SK-N-SH treated with all-trans-retinoic acid at 6 μM for 48 hours (cell line): ENCODE measurements around the gene RAPGEF4.
A peak's percentile ranks its signal among the peaks of the same experiment; 100 is the strongest.

Experiments used
- ATAC-seq: fragments of 200-7000 bp; cut with Tn5 transposase; 3 replicates; pipeline ENCODE4 v1.9.1; 2020; ENCODE audit warnings: mild to moderate bottlenecking, moderate library complexity
- ARNTL ChIP-seq: fragments of 450-650 bp; formaldehyde crosslinking; IDR thresholded peaks from 2 replicates; pipeline ENCODE4 v1.5.0; 2020; ENCODE audit warnings: low read depth, mild to moderate bottlenecking, moderate library complexity, borderline replicate concordance
- BACH2 ChIP-seq: fragments of 250-450 bp; sonication (Bioruptor Pico); IDR thresholded peaks from 2 replicates; pipeline ENCODE4 v1.9.0; 2021; ENCODE audit warnings: mild to moderate bottlenecking, borderline replicate concordance
- ESRRG ChIP-seq: fragments of 250-450 bp; sonication (Bioruptor Pico); IDR thresholded peaks from 2 replicates; pipeline ENCODE4 v1.6.1; 2021; ENCODE audit warnings: mild to moderate bottlenecking
- GLIS3 ChIP-seq: fragments of 250-450 bp; sonication (Bioruptor Pico); IDR thresholded peaks from 2 replicates; pipeline ENCODE4 v1.5.0; 2020; ENCODE audit warnings: mild to moderate bottlenecking, moderate library complexity
- ISL1 ChIP-seq: fragments of 250-450 bp; sonication (Bioruptor Pico); IDR thresholded peaks from 2 replicates; pipeline ENCODE4 v2.1.2; 2022; ENCODE audit warnings: mild to moderate bottlenecking, moderate library complexity
- OSR1 ChIP-seq: fragments of 250-450 bp; sonication (Bioruptor Pico); IDR thresholded peaks from 2 replicates; pipeline ENCODE4 v1.8.0; 2022; ENCODE audit warnings: moderate library complexity, mild to moderate bottlenecking, inconsistent platforms
- PATZ1 ChIP-seq: fragments of 250-450 bp; sonication (Bioruptor Pico); IDR thresholded peaks from 2 replicates; pipeline ENCODE4 v1.8.0; 2020; ENCODE audit warnings: mild to moderate bottlenecking, moderate library complexity, borderline replicate concordance
- POU6F1 ChIP-seq: fragments of 250-450 bp; sonication (Bioruptor Pico); IDR thresholded peaks from 2 replicates; pipeline ENCODE4 v1.8.0; 2021; ENCODE audit warnings: low read depth, mild to moderate bottlenecking, moderate library complexity, borderline replicate concordance
- PPARA ChIP-seq: fragments of 250-450 bp; sonication (Bioruptor Pico); IDR thresholded peaks from 2 replicates; pipeline ENCODE4 v1.5.0; 2020; ENCODE audit warnings: mild to moderate bottlenecking, borderline replicate concordance
- RARB ChIP-seq: fragments of 250-450 bp; sonication (Bioruptor Pico); IDR thresholded peaks from 2 replicates; pipeline ENCODE4 v1.8.0; 2021; ENCODE audit warnings: mild to moderate bottlenecking, moderate library complexity
- TCF4 ChIP-seq: fragments of 250-450 bp; sonication (Bioruptor Pico); IDR thresholded peaks from 2 replicates; pipeline ENCODE4 v1.8.0; 2021; ENCODE audit warnings: mild to moderate bottlenecking, moderate library complexity, borderline replicate concordance
- TOX ChIP-seq: fragments of 250-450 bp; sonication (Bioruptor Pico); IDR thresholded peaks from 2 replicates; pipeline ENCODE4 v1.8.0; 2021; ENCODE audit warnings: mild to moderate bottlenecking, moderate library complexity, borderline replicate concordance
- ZFP3 ChIP-seq: fragments of 250-450 bp; sonication (Bioruptor Pico); IDR thresholded peaks from 2 replicates; pipeline ENCODE4 v1.5.0; 2020; ENCODE audit warnings: mild to moderate bottlenecking, moderate library complexity
- ZFP30 ChIP-seq: fragments of 450-650 bp; formaldehyde crosslinking; IDR thresholded peaks from 2 replicates; pipeline ENCODE4 v1.5.0; 2022; ENCODE audit warnings: mild to moderate bottlenecking, moderate library complexity
- ZNF565 ChIP-seq: fragments of 450-650 bp; formaldehyde crosslinking; conservative IDR thresholded peaks from 2 replicates; pipeline ENCODE4 v1.5.0; 2020; ENCODE audit warnings: low read depth, mild to moderate bottlenecking, moderate library complexity
- ZNF70 ChIP-seq: fragments of 450-650 bp; formaldehyde crosslinking; IDR thresholded peaks from 2 replicates; pipeline ENCODE4 v1.5.0; 2020; ENCODE audit warnings: mild to moderate bottlenecking, moderate library complexity
- ZNF8 ChIP-seq: fragments of 450-650 bp; formaldehyde crosslinking; IDR thresholded peaks from 2 replicates; pipeline ENCODE4 v1.5.0; 2020; ENCODE audit warnings: mild to moderate bottlenecking, moderate library complexity
- TF ChIP-seq, protein P1 (sequence below): fragments of 250-450 bp; sonication (Bioruptor Pico); IDR thresholded peaks from 2 replicates; pipeline ENCODE4 v1.5.0; 2020; ENCODE audit warnings: mild to moderate bottlenecking, moderate library complexity
- TF ChIP-seq, protein P2 (sequence below): fragments of 250-450 bp; sonication (Bioruptor Pico); IDR thresholded peaks from 2 replicates; pipeline ENCODE4 v1.5.1; 2020; ENCODE audit warnings: low read depth, mild to moderate bottlenecking, moderate library complexity

RAPGEF4 gene

DNA sequence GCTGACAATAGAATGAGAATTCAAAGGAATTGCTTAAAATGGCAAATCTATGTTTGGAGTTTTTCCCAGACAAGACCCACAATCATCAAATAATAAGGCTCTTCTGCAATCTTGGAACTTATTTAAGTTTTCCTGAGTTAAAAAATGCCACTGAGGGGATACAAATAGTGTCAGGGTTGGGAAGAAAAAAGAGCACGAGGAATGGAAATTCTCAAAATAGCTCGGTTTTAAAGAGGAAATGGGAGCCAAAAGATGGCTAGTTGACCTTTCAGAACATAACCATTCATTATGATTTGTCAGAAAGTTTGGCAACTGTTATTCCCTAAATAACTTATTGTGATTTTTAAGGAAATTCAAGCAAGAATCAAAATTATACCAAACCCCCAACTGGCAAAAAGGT is 127.7 kb downstream of the RAPGEF4 start (continued):
- no peak for TF ChIP-seq PATZ1 (CRISPR knock-in tag)

DNA sequence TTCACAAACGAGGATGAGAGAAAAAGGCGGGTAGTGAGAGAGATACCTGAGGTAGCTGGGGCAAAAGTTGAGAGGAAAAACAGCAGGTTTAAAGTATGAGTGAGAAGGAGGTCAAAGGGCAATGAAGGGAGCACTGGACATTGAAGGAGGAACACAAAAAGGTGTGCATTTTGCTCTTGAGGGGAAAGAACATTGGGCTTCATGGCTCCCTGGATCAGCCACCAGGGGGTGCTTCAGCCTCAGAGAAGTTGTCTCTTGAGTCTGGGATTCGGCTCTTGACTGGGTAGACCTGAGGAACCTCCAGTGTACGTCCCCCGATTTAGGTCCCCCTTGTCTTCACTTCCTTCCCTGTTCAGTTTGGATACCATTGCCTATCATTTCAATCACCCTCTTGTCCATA is 128.5 kb downstream of the RAPGEF4 start:
- peak; percentile 50; the same call in 2 of the 3 replicates for ATAC-seq
- TF ChIP-seq RARB (no peak), GLIS3 (CRISPR knock-in tag) (no peak), ZFP30 (CRISPR knock-in tag) (no peak), TCF4 (CRISPR knock-in tag) (no peak), PPARA (CRISPR knock-in tag) (no peak), POU6F1 (CRISPR knock-in tag) (no peak), OSR1 (CRISPR knock-in tag) (no peak), ZNF70 (CRISPR knock-in tag) (no peak), ZNF8 (no peak), TOX (no peak), BACH2 (CRISPR knock-in tag) (no peak), PATZ1 (CRISPR knock-in tag) (no peak), ARNTL (no peak), ESRRG (CRISPR knock-in tag) (no peak), ISL1 (no peak), ZFP3 (CRISPR knock-in tag) (no peak)
- TF ChIP-seq, protein P1, sequence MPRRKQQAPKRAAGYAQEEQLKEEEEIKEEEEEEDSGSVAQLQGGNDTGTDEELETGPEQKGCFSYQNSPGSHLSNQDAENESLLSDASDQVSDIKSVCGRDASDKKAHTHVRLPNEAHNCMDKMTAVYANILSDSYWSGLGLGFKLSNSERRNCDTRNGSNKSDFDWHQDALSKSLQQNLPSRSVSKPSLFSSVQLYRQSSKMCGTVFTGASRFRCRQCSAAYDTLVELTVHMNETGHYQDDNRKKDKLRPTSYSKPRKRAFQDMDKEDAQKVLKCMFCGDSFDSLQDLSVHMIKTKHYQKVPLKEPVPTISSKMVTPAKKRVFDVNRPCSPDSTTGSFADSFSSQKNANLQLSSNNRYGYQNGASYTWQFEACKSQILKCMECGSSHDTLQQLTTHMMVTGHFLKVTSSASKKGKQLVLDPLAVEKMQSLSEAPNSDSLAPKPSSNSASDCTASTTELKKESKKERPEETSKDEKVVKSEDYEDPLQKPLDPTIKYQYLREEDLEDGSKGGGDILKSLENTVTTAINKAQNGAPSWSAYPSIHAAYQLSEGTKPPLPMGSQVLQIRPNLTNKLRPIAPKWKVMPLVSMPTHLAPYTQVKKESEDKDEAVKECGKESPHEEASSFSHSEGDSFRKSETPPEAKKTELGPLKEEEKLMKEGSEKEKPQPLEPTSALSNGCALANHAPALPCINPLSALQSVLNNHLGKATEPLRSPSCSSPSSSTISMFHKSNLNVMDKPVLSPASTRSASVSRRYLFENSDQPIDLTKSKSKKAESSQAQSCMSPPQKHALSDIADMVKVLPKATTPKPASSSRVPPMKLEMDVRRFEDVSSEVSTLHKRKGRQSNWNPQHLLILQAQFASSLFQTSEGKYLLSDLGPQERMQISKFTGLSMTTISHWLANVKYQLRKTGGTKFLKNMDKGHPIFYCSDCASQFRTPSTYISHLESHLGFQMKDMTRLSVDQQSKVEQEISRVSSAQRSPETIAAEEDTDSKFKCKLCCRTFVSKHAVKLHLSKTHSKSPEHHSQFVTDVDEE: no peak
- TF ChIP-seq, protein P2, sequence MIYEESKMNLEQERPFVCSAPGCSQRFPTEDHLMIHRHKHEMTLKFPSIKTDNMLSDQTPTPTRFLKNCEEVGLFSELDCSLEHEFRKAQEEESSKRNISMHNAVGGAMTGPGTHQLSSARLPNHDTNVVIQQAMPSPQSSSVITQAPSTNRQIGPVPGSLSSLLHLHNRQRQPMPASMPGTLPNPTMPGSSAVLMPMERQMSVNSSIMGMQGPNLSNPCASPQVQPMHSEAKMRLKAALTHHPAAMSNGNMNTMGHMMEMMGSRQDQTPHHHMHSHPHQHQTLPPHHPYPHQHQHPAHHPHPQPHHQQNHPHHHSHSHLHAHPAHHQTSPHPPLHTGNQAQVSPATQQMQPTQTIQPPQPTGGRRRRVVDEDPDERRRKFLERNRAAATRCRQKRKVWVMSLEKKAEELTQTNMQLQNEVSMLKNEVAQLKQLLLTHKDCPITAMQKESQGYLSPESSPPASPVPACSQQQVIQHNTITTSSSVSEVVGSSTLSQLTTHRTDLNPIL: no peak
- TF ChIP-seq, all 23 proteins: peak for 0

DNA sequence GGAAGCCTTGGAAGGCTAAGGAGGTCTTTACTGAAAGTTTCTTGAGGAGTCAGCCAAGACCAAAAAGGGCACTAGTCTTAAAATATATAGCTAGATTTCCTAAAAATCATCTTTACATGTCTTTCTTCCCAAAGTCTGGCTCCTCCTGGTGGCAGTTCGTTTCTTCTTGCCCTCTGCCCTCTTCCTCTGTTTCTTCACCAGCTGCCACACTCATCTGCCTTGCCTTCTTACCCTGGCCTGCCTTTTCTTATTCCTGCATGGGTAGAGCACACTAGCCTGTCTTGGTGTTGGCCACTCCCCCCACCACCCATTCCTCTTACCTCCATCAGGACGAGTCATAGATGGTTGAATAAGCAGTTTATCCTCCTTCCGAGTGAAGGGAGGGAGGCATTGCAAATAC is 129.8 kb downstream of the RAPGEF4 start:
- no peak for ATAC-seq
- TF ChIP-seq ZNF565 (no peak), ESRRG (CRISPR knock-in tag) (no peak), ARNTL (no peak), TOX (no peak), TCF4 (CRISPR knock-in tag) (no peak), GLIS3 (CRISPR knock-in tag) (no peak), ZFP3 (CRISPR knock-in tag) (no peak), ZFP30 (CRISPR knock-in tag) (no peak)
- TF ChIP-seq, protein P2: no peak
